ENCODE data around the gene ALDH3B1. TPM values are rescaled to one million over a fixed set of nuclear protein-coding genes. Genes with fewer than 3 reads are reported as not detected.

The ALDH3B1 gene
- total and polyA plus RNA-seq, 10 of the 15 experiments (the other 5 are each of a cell fraction or from before 2014, with no cell fraction given) = 0.03 to 0.37 (median 0.17) TPM; not detected in 3

DNA sequence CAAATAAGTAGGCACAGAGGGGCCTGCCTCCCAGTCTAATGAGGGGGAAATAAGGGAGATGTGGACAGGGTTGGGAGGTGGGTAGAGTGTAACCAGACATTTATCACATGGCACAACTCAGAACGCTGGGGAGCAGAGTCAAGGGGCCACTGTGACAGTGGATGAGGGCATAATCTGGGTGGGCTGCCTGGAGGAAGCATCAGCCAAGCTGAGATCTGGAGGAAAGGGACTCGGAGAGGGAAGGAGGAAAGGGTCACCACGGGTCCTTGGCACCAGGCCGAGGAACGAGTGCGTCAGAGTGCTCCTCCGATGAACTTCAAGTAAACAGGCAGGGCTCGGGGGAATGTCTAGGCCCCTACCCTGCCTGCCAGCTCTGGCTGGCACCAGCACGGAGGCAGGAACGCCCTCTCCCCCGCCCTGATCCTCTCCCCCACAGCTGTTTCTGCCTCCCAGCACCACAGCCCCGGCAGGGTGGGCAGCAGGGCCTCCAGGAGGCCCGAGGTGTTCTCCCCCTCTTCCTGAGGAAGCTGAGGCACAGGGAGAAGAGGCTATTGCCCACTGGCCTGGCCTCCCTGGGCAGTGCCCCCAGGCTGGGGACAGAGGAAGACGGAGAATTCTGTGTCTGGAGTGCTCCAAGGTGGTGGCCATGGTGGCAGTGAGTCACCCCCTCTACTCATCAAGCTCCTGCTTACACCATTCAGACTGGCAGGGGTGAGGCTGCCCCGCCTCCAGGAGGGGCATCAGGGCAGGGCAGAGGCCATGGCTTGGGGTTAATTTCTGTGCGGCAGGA lies 4.2 kb downstream of the ALDH3B1 start:
- intact Hi-C loops (cut with micrococcal nuclease; ENCODE audit: unreplicated experiment) = no loop called here
- WGBS (ENCODE audit: insufficient coverage, insufficient replicate concordance, low lambda C conversion rate, missing lambda C conversion rate) = 11% methylated on average over 15 of the region's 16 CpGs
- in situ Hi-C loops (cut with MboI) = no loop called here

More for the DNA sequence above, 4.2 kb downstream of the ALDH3B1 start:
- FAIRE-seq = no peak
- peaks cover 10% of the 10 kb centered on the region for H3K4me1 ChIP-seq (ENCODE audit: control insufficient read depth, insufficient read depth, low read length)
- ChIA-PET RAD21 (ENCODE audit: unreplicated experiment) (no interaction called here), SMC1A (ENCODE audit: uncharacterized antibody, unreplicated experiment) (no interaction called here), POLR2A (no interaction called here), CTCF (interaction anchor here (2.6 kb wide), 1 partner anchor 194 kb away, joined by 6 read pairs; no protein-coding TSS in a partner anchor)
- DNase-seq (ENCODE audit: low read depth, low spot score) = no peak
- no peak for ATAC-seq
- no peak overlapping the region for H3K27ac ChIP-seq (ENCODE audit: control insufficient read depth, insufficient read depth)
- no peak for TF ChIP-seq IKZF1 (conservative IDR thresholded peaks at IDR 0.05)
- TF ChIP-seq, protein P1, sequence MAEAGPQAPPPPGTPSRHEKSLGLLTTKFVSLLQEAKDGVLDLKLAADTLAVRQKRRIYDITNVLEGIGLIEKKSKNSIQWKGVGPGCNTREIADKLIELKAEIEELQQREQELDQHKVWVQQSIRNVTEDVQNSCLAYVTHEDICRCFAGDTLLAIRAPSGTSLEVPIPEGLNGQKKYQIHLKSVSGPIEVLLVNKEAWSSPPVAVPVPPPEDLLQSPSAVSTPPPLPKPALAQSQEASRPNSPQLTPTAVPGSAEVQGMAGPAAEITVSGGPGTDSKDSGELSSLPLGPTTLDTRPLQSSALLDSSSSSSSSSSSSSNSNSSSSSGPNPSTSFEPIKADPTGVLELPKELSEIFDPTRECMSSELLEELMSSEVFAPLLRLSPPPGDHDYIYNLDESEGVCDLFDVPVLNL (IDR thresholded peaks at IDR 0.05; ENCODE audit: low read depth, low read length) = no peak
- no peak for TF ChIP-seq ZBED1 (IDR thresholded peaks at IDR 0.05; ENCODE audit: borderline replicate concordance)
- no peak for TF ChIP-seq CREM (IDR thresholded peaks at IDR 0.05; ENCODE audit: low read depth)
- TF ChIP-seq BRCA1 (IDR thresholded peaks at IDR 0.05; ENCODE audit: low read depth, low read length) = no peak
- no peak for TF ChIP-seq ESRRA (IDR thresholded peaks at IDR 0.05; ENCODE audit: low read length)
- no peak for TF ChIP-seq CREB1 (IDR thresholded peaks at IDR 0.05; ENCODE audit: low read depth)
- TF ChIP-seq ATF7 (IDR thresholded peaks at IDR 0.05; ENCODE audit: low read depth) = no peak
- TF ChIP-seq NFYA (IDR thresholded peaks at IDR 0.05; ENCODE audit: borderline replicate concordance, low read depth, low read length) = no peak
- TF ChIP-seq RUNX3 (IDR thresholded peaks at IDR 0.05; ENCODE audit: low read length) = no peak
- TF ChIP-seq RAD21 (IDR thresholded peaks at IDR 0.05; ENCODE audit: insufficient read depth, low read depth, low read length) = no peak
- TF ChIP-seq EED (IDR thresholded peaks at IDR 0.05; ENCODE audit: low read depth) = no peak
- no peak for TF ChIP-seq CBFB (IDR thresholded peaks at IDR 0.05; ENCODE audit: low read depth)
- no peak for TF ChIP-seq ZNF217 (IDR thresholded peaks at IDR 0.05)
- no peak for TF ChIP-seq DPF2 (IDR thresholded peaks at IDR 0.05)
- no peak for TF ChIP-seq HDAC6 (IDR thresholded peaks at IDR 0.05; ENCODE audit: unreplicated experiment)
- no peak for TF ChIP-seq NR2C1 (IDR thresholded peaks at IDR 0.05)
- TF ChIP-seq FOXM1 (IDR thresholded peaks at IDR 0.05; ENCODE audit: low read depth, low read length) = no peak
- TF ChIP-seq MTA3 (IDR thresholded peaks at IDR 0.05; ENCODE audit: borderline replicate concordance, low read length) = no peak
- TF ChIP-seq SRF (IDR thresholded peaks at IDR 0.05; ENCODE audit: low read depth in 2 of 2, low read length in 2 of 2) = no peak
- BruUV-seq (replicated peaks) = no TSS peak
- H3K4me3 ChIP-seq = no peak overlapping the region
- H3K27me3 ChIP-seq (replicated peaks in 1 of 2; ENCODE audit: control insufficient read depth in 2 of 2, insufficient read depth in 2 of 2, low read length in 1 of 2) = no peaks in the 10 kb centered on the region
- no peak overlapping the region for H3K4me2 ChIP-seq (ENCODE audit: control insufficient read depth, insufficient read depth)
- H3K9me3 ChIP-seq (replicated peaks; ENCODE audit: control insufficient read depth, insufficient read depth, low read length) = no peaks in the 10 kb centered on the region
- H3K9ac ChIP-seq (ENCODE audit: control insufficient read depth, insufficient read depth, low read length) = no peak overlapping the region
- H2AFZ ChIP-seq (ENCODE audit: control insufficient read depth, low read depth, low read length) = no peak overlapping the region
- no peaks in the 10 kb centered on the region for H3K36me3 ChIP-seq (ENCODE audit: control insufficient read depth in 2 of 2, insufficient read depth in 2 of 2, low read length in 1 of 2)
- no peaks in the 10 kb centered on the region for H3K79me2 ChIP-seq (ENCODE audit: control insufficient read depth, insufficient read depth, low read length)
- H4K20me1 ChIP-seq (ENCODE audit: control insufficient read depth, insufficient read depth) = no peaks in the 10 kb centered on the region
